ENCODE data around the gene SUMO3.

DNA sequence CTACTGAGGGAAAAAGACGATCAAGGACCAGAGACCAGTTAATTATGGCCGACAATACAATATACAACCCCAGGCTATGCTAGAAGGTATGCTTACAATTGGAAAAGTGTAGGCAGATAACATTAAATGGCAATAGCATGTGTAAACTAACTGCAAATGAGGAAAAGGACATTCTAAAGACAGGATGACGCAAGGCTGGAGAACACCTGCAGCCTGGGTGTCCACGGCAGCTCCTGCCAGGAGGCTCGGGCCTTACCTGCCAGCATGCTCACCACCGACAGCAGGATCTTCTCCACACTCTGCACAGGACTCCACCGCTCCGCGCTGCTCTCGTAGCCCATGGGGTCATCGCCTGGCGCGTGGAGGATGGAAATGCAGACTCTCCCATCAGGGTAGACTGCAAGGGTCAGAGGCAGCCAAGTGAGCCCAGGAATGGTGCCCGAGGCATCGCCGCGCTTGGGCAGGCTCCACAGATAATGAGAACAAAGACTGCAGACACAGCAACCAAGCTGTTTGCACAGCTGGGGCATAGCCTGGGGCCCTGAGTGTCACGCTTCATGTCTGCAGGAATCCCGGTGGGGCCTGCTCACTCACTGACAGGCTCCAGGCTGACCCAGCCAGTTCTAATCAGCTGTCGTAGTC lies 44.5 kb downstream of the SUMO3 start:
- TF ChIP-seq, protein P1, sequence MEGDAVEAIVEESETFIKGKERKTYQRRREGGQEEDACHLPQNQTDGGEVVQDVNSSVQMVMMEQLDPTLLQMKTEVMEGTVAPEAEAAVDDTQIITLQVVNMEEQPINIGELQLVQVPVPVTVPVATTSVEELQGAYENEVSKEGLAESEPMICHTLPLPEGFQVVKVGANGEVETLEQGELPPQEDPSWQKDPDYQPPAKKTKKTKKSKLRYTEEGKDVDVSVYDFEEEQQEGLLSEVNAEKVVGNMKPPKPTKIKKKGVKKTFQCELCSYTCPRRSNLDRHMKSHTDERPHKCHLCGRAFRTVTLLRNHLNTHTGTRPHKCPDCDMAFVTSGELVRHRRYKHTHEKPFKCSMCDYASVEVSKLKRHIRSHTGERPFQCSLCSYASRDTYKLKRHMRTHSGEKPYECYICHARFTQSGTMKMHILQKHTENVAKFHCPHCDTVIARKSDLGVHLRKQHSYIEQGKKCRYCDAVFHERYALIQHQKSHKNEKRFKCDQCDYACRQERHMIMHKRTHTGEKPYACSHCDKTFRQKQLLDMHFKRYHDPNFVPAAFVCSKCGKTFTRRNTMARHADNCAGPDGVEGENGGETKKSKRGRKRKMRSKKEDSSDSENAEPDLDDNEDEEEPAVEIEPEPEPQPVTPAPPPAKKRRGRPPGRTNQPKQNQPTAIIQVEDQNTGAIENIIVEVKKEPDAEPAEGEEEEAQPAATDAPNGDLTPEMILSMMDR (IDR thresholded peaks at IDR 0.05), result no peak
- TF ChIP-seq POLR2A (IDR thresholded peaks at IDR 0.05), result no peak
- no peak for TF ChIP-seq POLR2AphosphoS5 (IDR thresholded peaks at IDR 0.05)

Measured in suprapubic skin (tissue), 4 donors.